OCI-LY7 (cell line): ENCODE results near the gene DDX27. TPM values are rescaled to one million over a fixed set of nuclear protein-coding genes. Genes with fewer than 3 reads are reported as not detected.

Source experiments
- BruUV-seq: library from RNA; stranded (reverse); fragments of 400-500 nt; replicated peaks from 2 replicates; lab custom pipeline; 2021; lab: Mats Ljungman, UMichigan
- CTCF ChIA-PET: fragments of 300-600 bp; sonication (Branson Sonifier 250); formaldehyde crosslinking; loops from one replicate; lab custom pipeline; 2022; ENCODE audit warnings: antibody characterized with exemption; ENCODE audit not compliant: unreplicated experiment; lab: Charles Lee
- POLR2A ChIA-PET: fragments of 300-600 bp; sonication (Branson Sonifier 250); formaldehyde crosslinking; loops from one replicate; lab custom pipeline; 2022; ENCODE audit warnings: antibody characterized with exemption; lab: Charles Lee
- DNase-seq: peaks from one replicate; pipeline ENCODE4 v3.0.0-alpha.2; 2015; ENCODE audit warnings: low spot score
- H2AFZ ChIP-seq: fragments of 200-600 bp; sonication (generic), shearing (Covaris generic); 2 replicates; pipeline ENCODE4 v1.6.1; 2014; ENCODE audit warnings: mild to moderate bottlenecking, antibody characterized with exemption, low read length, moderate library complexity
- H3K27ac ChIP-seq: fragments of 200-600 bp; sonication (generic); 2 replicates; pipeline ENCODE4 v1.5.1; 2014; ENCODE audit warnings: mixed run types, low read depth, mild to moderate bottlenecking, moderate library complexity, low read length, inconsistent platforms; ENCODE audit not compliant: poor library complexity, severe bottlenecking
- H3K36me3 ChIP-seq: fragments of 200-600 bp; sonication (generic); 2 replicates; pipeline ENCODE4 v1.6.1; 2014; ENCODE audit warnings: mild to moderate bottlenecking, antibody characterized with exemption, low read length, moderate library complexity, mixed read lengths; ENCODE audit not compliant: insufficient read depth
- H3K4me1 ChIP-seq: fragments of 200-600 bp; sonication (generic); 2 replicates; pipeline ENCODE4 v1.5.1; 2014; ENCODE audit warnings: mild to moderate bottlenecking, low read length; ENCODE audit not compliant: insufficient read depth, poor library complexity, severe bottlenecking
- H3K4me2 ChIP-seq: fragments of 200-600 bp; sonication (generic); 2 replicates; pipeline ENCODE4 v1.6.1; 2014; ENCODE audit warnings: mild to moderate bottlenecking, low read length
- H3K4me3 ChIP-seq: fragments of 200-600 bp; sonication (generic); 2 replicates; pipeline ENCODE4 v1.5.1; 2014; ENCODE audit warnings: mild to moderate bottlenecking, low read depth, low read length; ENCODE audit not compliant: poor library complexity, severe bottlenecking
- H3K79me2 ChIP-seq: fragments of 200-600 bp; sonication (generic); 2 replicates; pipeline ENCODE4 v1.6.1; 2016; ENCODE audit warnings: low read depth, mild to moderate bottlenecking, low read length, moderate library complexity, mixed read lengths; ENCODE audit not compliant: insufficient read depth
- H3K9me2 ChIP-seq: fragments of 200-600 bp; sonication (generic); 2 replicates; pipeline ENCODE4 v1.6.1; 2016; ENCODE audit warnings: mild to moderate bottlenecking, low read length, mixed read lengths; ENCODE audit not compliant: insufficient read depth
- H3K9me3 ChIP-seq: fragments of 200-600 bp; sonication (generic); 2 replicates; pipeline ENCODE4 v1.6.1; 2014; ENCODE audit warnings: mild to moderate bottlenecking, mixed run types, low read length, mixed read lengths
- H4K20me1 ChIP-seq: fragments of 200-600 bp; sonication (generic); 2 replicates; pipeline ENCODE4 v1.6.1; 2014; ENCODE audit warnings: mild to moderate bottlenecking, antibody characterized with exemption, low read length, moderate library complexity, mixed read lengths; ENCODE audit not compliant: insufficient read depth
- EZH2phosphoT487 ChIP-seq: fragments of 200-600 bp; sonication (generic); IDR thresholded peaks from 2 replicates; pipeline ENCODE4 v1.6.1; 2018; ENCODE audit warnings: low read depth, borderline replicate concordance, mild to moderate bottlenecking, mixed run types, antibody characterized with exemption, low read length, moderate library complexity, mixed read lengths
- intact Hi-C: fragments of 100-400 bp; cut with micrococcal nuclease; formaldehyde crosslinking; loops from one replicate; pipeline ENCODE4 v1.10.0; 2022; ENCODE audit not compliant: unreplicated experiment
- total RNA-seq, 2 experiments: library from RNA; depleted of rRNA in 1 of 2; stranded (reverse); fragments of >200 nt in 1 of 2; shearing (Covaris generic) in 1 of 2; gene quantifications; 2 replicates each; pipeline ENCODE4 v1.2.3, GENCODE V29; 2014 to 2022
- TF ChIP-seq, protein P1 (sequence below): fragments of 200-600 bp; sonication (generic); conservative IDR thresholded peaks from 2 replicates; pipeline ENCODE4 v1.5.1; 2014; ENCODE audit warnings: mild to moderate bottlenecking, antibody characterized with exemption, low read length, moderate library complexity, mixed read lengths

DDX27 gene
- total RNA-seq, 2 experiments from 2014 or later = 53.9 to 57.0 TPM

DNA sequence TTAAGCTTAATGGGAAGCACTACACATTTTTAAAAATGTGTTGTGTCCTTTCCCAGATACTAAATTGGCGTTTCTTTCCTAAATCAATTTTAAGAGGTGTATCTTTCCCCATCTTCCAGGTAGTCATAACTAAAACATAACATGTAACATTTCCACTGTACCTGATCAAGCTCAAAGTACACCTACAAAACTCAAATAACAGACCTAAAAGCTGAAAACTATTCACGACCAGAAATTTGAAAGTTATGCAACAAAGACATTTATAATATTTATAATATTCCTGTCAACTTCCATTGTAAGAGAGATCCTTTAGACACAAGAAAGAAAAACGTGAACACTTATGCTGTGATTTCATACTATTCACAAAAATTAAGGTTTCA, 34.5 kb upstream of the DDX27 start:
- H3K27ac ChIP-seq = no peak overlapping the region
- H3K9me3 ChIP-seq = no peaks in the 10 kb centered on the region
- no peak for DNase-seq
- BruUV-seq = no TSS peak
- H3K4me2 ChIP-seq = peak overlapping the region; percentile 97; the same call in 1 of the 2 replicates
- peaks cover 35% of the 10 kb centered on the region for H3K4me1 ChIP-seq
- CTCF ChIA-PET = no interaction called here
- TF ChIP-seq EZH2phosphoT487 = no peak
- TF ChIP-seq, protein P1, sequence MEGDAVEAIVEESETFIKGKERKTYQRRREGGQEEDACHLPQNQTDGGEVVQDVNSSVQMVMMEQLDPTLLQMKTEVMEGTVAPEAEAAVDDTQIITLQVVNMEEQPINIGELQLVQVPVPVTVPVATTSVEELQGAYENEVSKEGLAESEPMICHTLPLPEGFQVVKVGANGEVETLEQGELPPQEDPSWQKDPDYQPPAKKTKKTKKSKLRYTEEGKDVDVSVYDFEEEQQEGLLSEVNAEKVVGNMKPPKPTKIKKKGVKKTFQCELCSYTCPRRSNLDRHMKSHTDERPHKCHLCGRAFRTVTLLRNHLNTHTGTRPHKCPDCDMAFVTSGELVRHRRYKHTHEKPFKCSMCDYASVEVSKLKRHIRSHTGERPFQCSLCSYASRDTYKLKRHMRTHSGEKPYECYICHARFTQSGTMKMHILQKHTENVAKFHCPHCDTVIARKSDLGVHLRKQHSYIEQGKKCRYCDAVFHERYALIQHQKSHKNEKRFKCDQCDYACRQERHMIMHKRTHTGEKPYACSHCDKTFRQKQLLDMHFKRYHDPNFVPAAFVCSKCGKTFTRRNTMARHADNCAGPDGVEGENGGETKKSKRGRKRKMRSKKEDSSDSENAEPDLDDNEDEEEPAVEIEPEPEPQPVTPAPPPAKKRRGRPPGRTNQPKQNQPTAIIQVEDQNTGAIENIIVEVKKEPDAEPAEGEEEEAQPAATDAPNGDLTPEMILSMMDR = no peak
- peaks cover 52% of the 10 kb centered on the region for H4K20me1 ChIP-seq
- H3K79me2 ChIP-seq = peaks cover 78% of the 10 kb centered on the region
- no peaks in the 10 kb centered on the region for H3K9me2 ChIP-seq
- H3K36me3 ChIP-seq = peaks cover 26% of the 10 kb centered on the region; the same call in 1 of the 2 replicates
- POLR2A ChIA-PET = interaction anchor here (0.5 to 1.2 kb wide), 4 partner anchors 32 to 931 kb away, joined by 3 read pairs; no protein-coding TSS in a partner anchor
- intact Hi-C loops = no loop called here
- no peak overlapping the region for H3K4me3 ChIP-seq
- no peak overlapping the region for H2AFZ ChIP-seq

DNA sequence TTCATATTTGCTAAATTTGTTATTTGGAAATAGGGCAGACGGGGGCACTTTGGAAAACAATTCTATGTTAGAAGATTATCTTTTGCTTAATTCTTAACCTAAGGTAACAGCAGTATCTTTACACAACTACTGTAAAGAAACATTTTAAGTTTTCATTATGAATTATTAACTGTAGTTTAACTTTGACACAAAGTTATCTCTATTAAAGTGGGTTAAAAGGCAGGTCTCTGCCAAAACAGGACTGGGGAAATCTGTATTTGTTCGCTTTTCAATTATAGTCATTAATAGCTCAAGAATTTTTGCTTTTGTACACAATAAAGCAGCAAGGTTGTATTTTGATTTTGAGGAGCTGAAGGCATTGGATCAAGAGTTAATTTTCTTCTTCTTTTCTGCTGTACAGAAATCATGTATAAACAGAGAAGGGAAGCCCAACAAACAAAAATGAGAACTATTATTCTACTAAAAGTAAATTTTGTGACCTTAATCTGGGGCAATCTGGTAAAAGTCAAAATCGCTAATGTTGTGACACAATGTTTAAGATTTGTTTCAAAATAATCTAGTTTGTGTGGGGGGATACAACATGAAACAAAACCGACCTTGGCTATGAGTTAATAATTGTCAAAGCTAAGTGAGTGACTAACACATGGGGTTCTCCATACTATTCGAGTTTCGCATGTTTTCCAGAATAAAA, 34.0 kb upstream of the DDX27 start:
- H3K9me3 ChIP-seq = no peaks in the 10 kb centered on the region
- no peak for TF ChIP-seq EZH2phosphoT487
- TF ChIP-seq, protein P1 = no peak
- H3K36me3 ChIP-seq = peaks cover 26% of the 10 kb centered on the region; the same call in 1 of the 2 replicates
- H3K4me3 ChIP-seq = no peak overlapping the region
- intact Hi-C loops = no loop called here
- no peaks in the 10 kb centered on the region for H3K9me2 ChIP-seq
- peak overlapping the region; percentile 97 for H3K4me2 ChIP-seq
- no peak overlapping the region for H2AFZ ChIP-seq
- H3K79me2 ChIP-seq = peaks cover 73% of the 10 kb centered on the region
- no TSS peak for BruUV-seq
- DNase-seq = no peak
- H3K4me1 ChIP-seq = peaks cover 30% of the 10 kb centered on the region
- ChIA-PET POLR2A (interaction anchor here (0.7 to 1.2 kb wide), 2 partner anchors 562 to 931 kb away, joined by 3 read pairs; no protein-coding TSS in a partner anchor), CTCF (no interaction called here)
- H4K20me1 ChIP-seq = peaks cover 47% of the 10 kb centered on the region
- no peak overlapping the region for H3K27ac ChIP-seq
